IMR-90 (cell line): ENCODE results near the gene ACACA.

Experiments used
- CEBPB ChIP-seq: IDR thresholded peaks from 2 replicates; pipeline ENCODE4 v1.6.1; 2012; ENCODE audit warnings: low read depth, low read length, improper control_type of control experiment
- CHD1 ChIP-seq: IDR thresholded peaks from 2 replicates; pipeline ENCODE4 v1.6.1; 2012; ENCODE audit warnings: low read depth, low read length, improper control_type of control experiment
- ELK1 ChIP-seq: fragments of 150-350 bp; IDR thresholded peaks from 2 replicates; pipeline ENCODE4 v1.6.1; 2016; ENCODE audit warnings: low read depth, mild to moderate bottlenecking, low read length, moderate library complexity, borderline replicate concordance
- MAFK ChIP-seq: IDR thresholded peaks from 2 replicates; pipeline ENCODE4 v1.6.1; 2012; ENCODE audit warnings: low read depth, low read length, improper control_type of control experiment
- MXI1 ChIP-seq: IDR thresholded peaks from 2 replicates; pipeline ENCODE4 v1.6.1; 2012; ENCODE audit warnings: low read depth, mild to moderate bottlenecking, low read length, moderate library complexity, borderline replicate concordance
- RAD21 ChIP-seq: IDR thresholded peaks from 2 replicates; pipeline ENCODE4 v1.6.1; 2012; ENCODE audit warnings: low read length, improper control_type of control experiment
- RCOR1 ChIP-seq: IDR thresholded peaks from 2 replicates; pipeline ENCODE4 v1.6.1; 2012; ENCODE audit warnings: mild to moderate bottlenecking, low read length, improper control_type of control experiment; ENCODE audit not compliant: insufficient replicate concordance
- TF ChIP-seq, protein P1 (sequence below): conservative IDR thresholded peaks from 2 replicates; pipeline ENCODE4 v1.5.1; 2012; ENCODE audit warnings: mild to moderate bottlenecking, low read depth, low read length, improper control_type of control experiment
- TF ChIP-seq, protein P2 (sequence below): fragments of 150-350 bp; IDR thresholded peaks from 2 replicates; pipeline ENCODE4 v1.6.1; 2017; ENCODE audit warnings: mild to moderate bottlenecking, antibody characterized with exemption, low read length, low read depth

DNA sequence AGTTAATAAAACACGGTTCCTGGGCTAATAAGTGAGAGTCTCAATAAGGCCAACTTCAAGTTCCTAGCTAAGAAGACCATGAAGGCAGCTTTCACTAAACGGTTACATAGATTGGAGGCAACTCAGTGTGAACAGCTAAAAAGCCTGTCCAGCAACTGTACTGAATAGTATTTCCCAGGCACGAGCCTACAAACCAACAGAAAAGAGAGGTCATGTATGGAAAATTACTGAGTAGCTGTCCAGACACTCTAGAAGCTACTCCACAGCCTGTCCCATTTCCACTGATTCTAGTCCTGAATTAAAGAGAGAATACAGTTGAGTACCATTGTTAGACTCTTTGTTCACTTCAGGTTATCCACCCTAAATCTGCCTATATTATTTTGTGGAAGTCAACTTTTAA, 67.3 kb downstream of the ACACA start:
- TF ChIP-seq, protein P1, sequence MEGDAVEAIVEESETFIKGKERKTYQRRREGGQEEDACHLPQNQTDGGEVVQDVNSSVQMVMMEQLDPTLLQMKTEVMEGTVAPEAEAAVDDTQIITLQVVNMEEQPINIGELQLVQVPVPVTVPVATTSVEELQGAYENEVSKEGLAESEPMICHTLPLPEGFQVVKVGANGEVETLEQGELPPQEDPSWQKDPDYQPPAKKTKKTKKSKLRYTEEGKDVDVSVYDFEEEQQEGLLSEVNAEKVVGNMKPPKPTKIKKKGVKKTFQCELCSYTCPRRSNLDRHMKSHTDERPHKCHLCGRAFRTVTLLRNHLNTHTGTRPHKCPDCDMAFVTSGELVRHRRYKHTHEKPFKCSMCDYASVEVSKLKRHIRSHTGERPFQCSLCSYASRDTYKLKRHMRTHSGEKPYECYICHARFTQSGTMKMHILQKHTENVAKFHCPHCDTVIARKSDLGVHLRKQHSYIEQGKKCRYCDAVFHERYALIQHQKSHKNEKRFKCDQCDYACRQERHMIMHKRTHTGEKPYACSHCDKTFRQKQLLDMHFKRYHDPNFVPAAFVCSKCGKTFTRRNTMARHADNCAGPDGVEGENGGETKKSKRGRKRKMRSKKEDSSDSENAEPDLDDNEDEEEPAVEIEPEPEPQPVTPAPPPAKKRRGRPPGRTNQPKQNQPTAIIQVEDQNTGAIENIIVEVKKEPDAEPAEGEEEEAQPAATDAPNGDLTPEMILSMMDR, result no peak
- TF ChIP-seq MXI1 (no peak), CEBPB (no peak), ELK1 (no peak), CHD1 (no peak), RAD21 (no peak), RCOR1 (no peak), MAFK (no peak)
- TF ChIP-seq, protein P2, sequence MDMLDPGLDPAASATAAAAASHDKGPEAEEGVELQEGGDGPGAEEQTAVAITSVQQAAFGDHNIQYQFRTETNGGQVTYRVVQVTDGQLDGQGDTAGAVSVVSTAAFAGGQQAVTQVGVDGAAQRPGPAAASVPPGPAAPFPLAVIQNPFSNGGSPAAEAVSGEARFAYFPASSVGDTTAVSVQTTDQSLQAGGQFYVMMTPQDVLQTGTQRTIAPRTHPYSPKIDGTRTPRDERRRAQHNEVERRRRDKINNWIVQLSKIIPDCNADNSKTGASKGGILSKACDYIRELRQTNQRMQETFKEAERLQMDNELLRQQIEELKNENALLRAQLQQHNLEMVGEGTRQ, result no peak
